Gastroesophageal sphincter (tissue), 3 donors: ENCODE measurements around the gene EEF1E1.

Experiments used
- CTCF ChIP-seq, 4 experiments: fragments of 200-600 bp in 2 of 4; fragments of 450-650 bp in 2 of 4; sonication (generic) in 1 of 4; IDR thresholded peaks; one replicate each; pipeline ENCODE4 v1.5.1; 2017 to 2019; ENCODE audit warnings: antibody characterized with exemption in 4 of 4, mild to moderate bottlenecking in 2 of 4, moderate library complexity in 2 of 4
- POLR2AphosphoS5 ChIP-seq: sonication (generic); formaldehyde crosslinking; IDR thresholded peaks from one replicate; pipeline ENCODE4 v1.6.1; 2017; ENCODE audit warnings: antibody characterized with exemption

GRCh38 chr6:8065519-8065911 is 36.8 kb downstream of the EEF1E1 start:
- TF ChIP-seq CTCF (IDR thresholded peaks at IDR 0.05) = no peak
- no peak for TF ChIP-seq POLR2AphosphoS5
